Stimulated activated CD4-positive, alpha-beta T cell treated with anti-CD3 and anti-CD28 coated beads, Interleukin-2, amount 100 ng/mL, for 24 hours (primary cell): ENCODE data around the gene FHAD1.
A peak's percentile ranks its signal among the peaks of the same experiment; 100 is the strongest.
"Not testable (repeated sequence)": the region's sequence is repeated elsewhere in the genome, so short reads cannot be mapped to it uniquely, and the experiment has no call there.

ENCODE experiments used
- DNase-seq, 2 donors: peaks; one replicate each; pipeline ENCODE4 v3.0.0-alpha.2; 2020

The FHAD1 gene

DNA sequence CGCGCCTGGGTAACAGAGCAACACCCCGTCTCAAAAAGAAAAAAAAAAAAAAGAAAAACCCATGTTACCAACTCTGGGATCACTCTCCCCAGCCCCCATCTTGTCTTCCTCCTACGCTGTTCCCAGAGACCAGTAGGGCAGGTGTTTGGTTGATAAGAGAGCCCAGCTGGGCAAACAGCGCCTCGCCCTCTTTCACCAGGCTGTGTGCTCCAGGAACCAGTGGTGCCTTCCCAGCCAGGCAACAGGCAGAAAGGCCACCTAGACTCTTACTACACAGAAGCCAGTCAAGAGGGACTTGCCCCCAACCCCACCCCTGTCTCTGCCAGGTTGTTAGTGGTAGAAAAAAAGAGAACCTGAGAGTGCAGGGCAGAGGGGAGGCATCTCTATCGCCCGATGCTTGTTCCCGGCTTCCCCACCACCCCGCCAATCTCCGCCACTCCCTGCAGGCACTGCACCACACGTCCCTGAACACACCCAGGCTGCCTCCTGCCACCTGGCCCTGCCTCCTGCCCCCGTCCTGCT, 177.2 kb downstream of the FHAD1 start:
- no peak for DNase-seq

DNA sequence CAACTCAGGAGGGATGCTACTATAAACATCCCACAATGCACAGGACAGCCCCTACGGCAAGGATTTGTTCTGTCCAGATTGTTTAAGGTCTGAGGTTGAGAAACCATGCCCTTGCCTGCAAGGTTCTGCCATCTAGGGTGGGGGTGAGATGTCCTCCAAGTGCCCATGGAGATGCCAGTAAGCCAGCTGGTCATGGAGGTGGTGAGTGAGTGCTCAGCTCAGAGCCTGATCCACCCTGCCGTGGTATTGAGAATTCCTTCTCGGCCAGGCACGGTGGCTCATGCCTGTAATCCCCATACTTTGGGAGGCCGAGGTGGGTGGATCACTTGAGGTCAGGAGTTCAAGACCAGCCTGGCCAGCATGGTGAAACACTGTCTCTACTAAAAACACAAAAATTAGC, 178.0 kb downstream of the FHAD1 start:
- no peak for DNase-seq

DNA sequence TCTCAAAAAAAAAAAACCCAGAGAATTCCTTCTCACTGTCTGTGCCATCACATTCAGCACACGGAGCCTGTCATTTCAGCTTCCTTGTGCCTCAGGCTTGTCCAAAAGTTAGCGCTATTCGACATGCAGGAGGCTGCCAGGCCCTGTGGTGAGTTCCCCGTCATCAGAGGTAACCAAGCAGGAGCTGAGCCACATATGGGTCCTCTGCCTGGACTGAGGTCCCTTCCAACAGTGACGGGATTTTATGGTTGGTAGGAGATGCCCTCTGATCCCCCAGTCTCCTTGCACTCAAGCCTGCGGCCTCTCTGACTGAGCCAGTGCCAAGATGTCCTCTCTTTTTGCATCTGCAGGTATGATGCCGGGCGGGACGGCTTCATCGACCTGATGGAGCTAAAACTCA, 178.5 kb downstream of the FHAD1 start:
- DNase-seq = no peak

DNA sequence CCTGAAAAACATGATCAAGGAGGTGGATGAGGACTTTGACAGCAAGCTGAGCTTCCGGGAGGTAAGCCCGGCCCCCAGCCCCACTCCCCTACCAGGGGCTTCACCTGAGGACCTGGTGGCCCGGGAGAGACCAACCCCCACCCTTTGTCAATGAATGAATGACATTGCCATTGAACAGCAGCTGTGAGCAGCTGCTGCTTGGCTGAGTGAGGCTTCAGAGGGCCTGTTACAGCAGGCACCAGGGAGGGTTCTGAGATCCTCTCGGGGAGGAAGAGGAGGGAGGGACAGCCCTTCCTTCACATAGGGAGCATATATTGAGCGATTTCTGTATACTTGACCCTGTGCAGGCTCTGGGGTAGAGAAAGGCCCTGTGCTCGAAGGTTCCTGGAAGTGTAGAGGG, 178.9 kb downstream of the FHAD1 start:
- DNase-seq = no peak

DNA sequence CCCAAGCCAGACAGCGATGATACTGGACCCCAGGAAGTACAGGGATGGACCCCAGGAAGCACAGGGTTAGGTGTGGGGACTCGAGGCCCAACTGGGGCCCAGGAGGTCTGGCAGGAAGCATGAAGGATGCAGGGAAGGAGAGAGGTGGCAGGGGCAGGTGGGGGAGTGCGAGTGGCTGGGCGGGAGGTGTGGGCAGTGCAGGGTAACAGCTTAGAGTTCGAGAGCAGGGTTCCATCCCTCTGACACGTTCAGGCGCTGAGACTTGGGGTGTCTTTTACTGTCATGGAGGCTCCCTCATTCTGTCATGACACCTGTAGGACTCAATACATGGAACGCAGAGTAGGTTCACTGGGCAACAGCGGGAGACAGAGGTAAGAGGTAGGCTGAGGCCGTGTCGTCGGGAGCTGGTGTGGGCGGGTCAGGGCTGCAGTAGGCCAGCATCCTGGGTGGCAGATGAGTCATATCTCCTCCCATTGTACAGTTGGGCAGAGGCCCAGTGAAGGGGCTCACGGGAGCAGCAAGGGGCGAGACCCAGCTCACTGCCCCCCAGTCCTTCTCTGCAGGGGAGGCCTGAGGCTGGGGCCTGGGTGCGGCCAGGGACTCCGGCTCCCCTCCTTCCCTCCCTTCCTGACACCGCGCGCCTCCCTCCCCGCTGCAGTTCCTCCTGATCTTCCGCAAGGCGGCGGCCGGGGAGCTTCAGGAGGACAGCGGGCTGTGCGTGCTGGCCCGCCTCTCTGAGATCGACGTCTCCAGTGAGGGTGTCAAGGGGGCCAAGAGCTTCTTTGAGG, 179.7 kb downstream of the FHAD1 start:
- DNase-seq = no peak

DNA sequence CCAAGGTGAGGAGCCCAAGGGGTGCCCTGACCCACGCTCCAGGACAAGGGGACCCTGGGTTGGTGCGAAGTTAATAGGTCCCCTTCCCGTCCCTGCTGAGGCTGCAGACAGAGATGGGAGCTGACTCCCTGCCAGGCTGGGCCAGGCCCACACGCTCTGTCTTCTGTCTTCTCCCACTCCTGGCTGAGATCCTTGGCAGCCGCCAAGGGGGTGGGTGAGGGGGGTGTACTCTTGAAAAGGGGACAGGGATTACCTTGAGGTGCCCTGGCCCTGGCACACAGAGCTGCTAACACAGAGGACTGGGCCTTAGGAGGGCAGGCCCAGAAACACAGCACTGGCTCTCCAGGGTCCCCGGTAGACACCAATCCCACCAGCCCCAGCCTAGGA, 180.2 kb downstream of the FHAD1 start:
- no peak for DNase-seq

DNA sequence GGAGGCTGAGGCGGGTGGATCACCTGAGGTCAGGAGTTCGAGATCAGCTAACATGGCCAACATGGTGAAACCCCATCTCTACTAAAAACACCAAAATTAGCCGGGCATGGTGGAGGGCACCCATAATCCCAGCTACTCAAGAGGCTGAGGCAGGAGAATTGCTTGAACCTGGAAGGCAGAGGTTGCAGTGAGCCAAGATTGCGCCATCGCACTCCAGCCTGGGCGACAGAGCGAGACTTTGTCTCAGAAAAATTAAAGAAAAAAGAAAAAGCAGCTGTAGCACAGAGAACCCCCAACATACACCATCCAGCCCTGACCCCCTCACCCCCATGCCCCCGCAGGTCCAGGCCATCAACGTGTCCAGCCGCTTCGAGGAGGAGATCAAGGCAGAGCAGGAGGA, 181.2 kb downstream of the FHAD1 start:
- not testable (repeated sequence) for DNase-seq

DNA sequence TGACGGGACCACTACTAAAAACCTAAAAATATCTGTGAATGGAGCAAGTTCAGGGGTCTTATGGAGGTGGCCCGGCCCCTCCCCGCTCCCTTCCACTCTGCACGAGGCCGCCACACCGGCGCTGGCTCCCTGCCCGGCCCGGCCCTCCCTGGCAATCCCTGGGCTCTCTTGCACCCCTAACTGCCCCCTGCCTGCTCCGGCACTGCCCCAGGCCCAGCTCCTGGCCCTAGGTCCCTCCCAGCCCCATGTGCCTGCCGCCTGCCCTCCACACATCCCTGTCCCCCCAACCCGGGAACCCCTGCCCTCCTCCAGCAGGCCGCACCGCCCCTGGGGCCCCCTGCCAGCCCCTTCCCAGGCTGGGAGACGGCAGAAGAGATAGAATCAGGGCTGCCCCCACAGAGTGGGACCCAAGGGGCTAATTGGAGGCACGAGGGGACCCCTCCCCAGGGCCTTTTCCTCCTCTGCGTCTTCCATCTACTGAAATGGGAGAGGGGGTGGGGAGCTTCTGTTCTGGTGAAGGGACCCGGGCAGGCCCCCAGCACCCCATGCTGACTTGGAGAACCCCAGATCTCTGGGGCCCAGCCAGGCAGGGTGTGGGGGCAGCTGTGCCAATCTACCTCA, 181.9 kb downstream of the FHAD1 start:
- DNase-seq = no peak

DNA sequence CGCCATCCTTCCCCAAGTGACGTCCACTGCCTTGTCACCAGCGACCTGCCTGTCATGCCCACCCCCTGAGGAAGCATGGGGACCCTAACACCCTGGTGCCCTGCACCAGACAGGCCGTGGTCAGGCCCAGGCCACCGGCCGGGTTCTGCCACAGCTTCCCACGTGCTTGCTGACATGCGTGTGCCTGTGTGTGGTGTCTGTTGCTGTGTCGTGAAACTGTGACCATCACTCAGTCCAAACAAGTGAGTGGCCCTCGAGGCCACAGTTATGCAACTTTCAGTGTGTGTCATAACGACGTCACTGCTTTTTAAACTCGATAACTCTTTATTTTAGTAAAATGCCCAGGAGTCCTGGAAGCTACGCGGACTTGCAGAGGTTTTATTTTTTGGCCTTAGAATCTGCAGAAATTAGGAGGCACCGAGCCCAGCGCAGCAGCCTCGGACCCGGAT, 182.7 kb downstream of the FHAD1 start:
- DNase-seq = no peak

DNA sequence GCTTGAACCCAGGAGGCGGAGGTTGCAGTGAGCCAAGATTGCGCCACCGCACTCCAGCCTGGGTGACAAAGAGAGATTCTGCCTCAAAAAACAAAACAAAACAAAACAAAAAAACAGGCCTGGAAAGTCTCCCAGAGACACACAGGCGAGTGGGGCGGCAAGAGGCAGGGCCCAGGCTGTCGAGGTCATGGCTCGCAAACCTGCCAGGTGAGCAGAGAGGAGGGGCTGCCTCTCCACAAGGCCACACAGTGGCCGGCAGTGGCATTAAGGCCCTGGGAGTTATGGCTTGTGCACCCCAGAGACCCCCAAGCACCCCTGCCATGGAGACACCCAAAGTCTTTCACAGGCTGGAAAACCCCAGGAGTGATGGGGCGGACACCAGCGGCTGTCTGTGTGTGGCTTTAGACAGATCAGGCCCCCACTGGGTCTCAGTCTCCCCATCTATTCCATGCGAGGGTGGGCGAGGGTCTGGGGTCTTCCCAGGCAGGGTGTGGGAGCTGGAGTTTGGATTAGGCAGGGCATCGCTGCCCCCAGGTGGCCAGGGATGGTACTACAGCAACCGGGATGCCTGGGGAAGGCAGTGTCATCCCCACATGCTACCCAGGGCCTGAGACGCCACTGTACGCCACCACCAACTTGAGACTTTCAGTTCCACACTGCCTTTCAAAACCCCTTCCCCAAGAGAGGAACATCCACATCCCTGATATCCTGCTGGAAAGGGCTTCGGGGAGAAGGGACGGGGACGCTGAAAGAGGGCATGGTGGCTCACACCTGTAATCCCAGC, 184.0 kb downstream of the FHAD1 start:
- DNase-seq = peak; percentile 82 to 87

DNA sequence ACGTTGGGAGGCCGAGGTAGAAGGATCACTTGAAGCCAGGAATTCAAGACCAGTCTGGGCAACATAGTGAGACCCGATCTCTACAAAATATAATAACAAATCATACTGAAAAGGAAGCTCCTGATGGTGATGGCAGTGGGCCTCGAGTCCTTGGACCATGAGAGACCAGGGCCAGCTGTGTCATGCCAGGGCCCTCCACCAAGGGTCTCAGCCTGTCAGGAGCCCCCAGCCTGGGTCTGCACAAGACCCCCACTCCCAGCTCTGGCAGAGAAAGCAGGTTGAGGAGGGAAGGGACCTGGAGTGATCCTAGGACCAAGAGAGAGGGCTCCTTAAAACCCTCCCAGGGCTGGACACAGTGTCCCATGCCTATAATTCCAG, 184.5 kb downstream of the FHAD1 start:
- no peak for DNase-seq

DNA sequence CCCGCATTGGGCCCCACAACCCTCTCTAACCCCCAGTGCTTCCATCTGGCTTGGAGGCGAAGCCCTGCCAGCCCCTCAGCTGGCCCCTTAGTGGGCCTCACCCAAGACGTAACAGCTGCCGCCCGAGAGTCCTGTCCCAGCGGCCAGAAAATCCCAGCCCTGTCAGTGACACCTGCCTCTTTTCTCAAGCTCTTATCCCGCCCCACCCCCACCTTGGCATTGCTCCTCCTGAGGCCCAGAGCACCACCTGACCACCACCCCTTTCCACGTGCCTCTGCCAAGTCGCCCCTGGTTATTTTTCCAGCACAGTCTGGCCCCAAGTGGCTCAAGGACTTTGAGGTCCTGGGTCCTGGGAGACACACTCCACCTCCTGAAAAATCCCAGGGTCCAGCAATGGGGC, 185.3 kb downstream of the FHAD1 start:
- DNase-seq = no peak

DNA sequence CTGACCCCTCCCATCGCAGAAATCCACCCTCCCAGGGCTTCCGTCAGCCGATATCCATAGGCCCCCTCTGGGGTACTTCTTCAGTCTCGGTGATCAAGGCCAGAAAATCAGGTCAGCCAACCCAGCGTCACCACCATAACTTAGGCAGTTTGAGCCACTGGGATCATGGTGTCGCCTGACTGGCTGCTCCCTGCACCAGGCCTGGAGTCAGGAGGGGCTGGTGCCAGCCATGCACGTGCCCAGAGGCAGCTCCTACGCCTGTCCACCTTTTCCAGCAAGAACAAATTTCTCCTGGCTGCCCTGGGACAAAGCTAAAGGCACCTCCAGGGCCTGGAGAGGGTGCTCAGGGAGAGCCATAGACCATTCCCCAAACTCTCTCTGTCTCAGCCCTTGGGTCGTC, 186.4 kb downstream of the FHAD1 start:
- DNase-seq = no peak

DNA sequence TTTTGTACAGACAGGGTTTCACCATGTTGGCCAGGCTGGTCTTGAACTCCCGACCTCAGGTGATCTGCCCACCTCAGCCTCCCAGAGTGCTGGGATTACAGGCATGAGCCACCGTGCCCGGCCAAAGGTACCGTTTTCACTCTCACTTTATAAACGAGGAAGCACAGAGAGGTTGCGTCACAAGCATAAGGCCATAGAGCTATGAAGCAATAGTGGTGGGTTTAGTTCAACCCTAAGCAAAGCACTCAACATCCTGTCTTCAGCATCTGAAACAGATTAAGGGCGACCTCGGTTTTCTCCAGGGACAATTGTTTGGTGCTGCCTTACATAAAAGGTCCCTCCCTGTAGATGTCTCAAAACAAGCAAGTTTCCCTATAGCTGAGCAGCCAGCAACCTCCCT, 187.7 kb downstream of the FHAD1 start:
- not testable (repeated sequence) for DNase-seq

DNA sequence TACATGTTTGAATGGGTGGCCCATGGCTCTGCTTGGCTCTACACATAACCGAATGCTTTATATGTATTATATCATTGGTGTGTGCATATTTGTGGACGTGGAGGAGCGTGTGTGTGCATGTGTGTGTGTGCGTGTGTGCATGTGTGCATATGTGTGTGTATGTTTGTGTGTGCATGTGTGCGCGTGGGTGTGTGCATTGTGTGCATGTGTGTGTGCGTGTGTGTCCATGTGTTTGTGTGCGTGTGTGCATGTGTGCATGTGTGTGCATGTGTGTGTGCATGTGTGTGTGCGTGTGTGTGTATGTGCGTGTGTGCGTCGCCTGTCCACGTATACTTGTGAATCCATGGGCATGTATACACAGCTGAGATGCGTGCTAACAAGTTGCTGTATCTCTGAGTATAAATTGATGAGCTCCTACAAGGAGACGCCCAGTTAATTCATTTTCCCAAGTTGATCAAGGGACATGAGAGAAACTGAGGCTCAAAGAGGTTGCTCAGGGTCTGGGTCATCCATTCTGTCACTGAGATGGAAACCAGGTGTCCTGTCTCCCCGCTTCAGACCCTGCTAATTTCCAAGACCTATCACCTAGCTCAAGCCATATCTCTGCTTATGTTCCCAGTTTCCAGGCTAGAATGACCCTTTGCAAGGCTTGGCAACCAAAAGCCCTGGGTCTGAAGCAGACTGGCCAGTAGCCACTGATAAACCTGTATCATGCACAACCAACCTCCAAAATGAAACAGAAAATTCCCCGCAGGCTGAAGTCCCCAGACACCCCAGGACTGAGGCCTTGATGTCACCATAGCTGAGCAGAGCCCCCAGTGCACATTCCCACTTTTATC, 188.4 kb downstream of the FHAD1 start:
- no peak for DNase-seq

DNA sequence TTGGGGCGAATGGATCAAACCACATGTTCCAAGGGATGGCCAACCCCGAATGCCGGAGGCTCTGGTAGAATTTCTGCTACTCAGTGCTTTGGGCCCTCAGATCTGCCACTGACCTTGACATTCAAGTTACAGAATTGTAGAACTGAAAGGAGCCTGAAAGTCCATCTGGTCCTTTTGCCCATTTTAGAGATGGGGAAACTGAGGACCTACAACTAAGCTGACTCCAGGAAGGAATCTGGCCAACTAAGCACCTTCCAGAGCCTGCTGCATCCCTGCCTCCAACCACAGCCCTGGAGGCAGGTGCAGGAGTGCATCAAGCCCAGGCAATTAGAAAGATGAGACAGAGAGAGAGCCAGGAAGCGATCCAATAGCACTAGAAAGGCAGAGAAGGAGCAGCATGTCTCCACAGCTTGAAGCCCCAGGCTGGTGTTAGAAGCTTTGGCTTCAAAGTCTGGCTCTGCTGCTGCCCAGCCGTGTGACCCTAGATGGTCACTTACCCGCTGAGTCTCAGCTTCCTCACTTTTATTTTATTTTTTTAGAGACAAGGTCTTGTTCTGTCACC, 189.9 kb downstream of the FHAD1 start:
- no peak for DNase-seq

DNA sequence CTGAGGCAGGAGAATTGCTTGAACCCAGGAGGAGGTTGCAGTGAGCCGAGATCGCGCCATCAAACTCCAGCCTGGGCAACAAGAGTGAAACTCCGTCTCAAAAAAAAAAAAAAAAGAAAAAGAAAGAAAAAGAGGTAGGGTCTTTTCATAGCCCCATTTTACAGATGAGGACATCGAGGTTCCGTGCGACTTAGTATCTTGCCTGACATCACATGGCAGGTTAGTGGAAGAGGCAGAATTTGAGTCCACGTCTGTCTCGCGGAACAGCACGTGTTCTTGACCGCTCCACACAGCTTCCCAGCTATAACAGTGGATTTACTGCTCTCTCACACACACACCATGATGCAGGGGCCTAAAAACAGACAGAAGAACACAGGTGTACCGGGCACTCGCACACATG, 192.3 kb downstream of the FHAD1 start:
- no peak for DNase-seq

DNA sequence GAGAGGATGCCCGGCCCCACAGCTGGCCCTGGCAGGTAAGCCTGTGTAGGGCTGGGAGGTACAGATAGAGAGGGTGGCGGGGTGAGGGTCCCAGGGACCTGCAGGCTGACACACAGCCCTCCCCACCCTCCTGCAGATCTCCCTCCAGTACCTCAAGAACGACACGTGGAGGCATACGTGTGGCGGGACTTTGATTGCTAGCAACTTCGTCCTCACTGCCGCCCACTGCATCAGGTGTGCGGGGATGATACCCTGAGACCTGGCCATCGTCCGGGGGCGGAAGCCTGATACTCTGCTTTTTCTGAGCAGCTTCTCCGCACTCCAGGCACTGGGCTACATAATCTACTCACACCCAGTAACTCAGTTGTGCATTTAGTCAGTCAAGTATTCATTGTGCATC, 193.3 kb downstream of the FHAD1 start:
- DNase-seq = no peak

DNA sequence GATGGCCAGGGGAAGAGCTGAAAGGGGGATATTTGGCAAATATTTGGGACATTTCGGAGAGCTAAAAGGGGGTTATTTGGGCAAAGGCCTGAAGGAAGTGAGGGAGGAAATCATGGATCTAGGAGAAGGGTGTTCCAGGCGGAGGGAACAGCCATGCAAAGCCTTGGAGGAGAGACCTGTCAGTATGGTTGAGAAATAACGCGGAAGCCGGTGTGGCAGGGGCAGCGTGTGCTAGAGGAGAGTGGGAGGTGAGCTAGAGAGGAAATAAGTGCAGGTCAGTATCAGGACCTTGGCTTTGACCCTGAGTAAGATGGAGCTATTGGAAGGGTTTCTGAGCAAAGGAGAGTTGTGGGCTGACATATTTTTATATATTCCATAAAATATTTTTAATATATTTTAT, 194.2 kb downstream of the FHAD1 start:
- no peak for DNase-seq

DNA sequence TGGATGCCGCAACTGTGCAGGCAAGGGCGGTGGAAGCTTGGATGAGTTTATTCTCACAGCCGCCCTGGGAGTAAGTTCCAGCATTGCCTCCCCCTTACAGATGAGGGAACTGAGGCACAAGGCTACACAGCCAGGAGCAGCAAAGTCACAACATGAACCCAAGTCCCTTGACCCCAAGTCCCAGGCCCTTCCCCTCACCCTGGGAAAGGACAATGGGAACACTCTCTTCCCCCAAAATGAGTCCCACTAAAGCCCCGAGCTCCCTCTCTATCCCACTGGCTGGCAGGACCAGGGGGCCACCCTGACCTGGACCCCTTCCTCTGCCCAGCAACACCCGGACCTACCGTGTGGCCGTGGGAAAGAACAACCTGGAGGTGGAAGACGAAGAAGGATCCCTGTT, 195.1 kb downstream of the FHAD1 start:
- no peak for DNase-seq

DNA sequence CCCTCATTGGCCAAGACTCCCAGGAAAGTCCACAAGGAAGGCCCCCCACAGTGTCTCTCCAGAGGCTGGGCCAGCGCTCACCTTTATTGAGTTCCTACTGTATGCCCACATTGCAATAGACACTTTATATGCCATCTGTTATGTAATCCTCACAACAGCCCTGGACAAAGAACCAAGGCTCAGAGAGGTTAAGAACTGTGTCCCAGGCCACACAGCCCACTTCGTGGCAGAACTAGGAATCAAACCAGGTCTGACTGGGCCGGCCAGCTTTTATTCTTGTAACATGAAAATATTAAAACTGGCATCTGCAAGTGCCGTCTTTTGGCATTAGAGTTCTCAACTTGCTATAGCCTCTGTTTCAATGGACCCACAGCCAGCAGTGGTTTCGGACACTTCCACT, 195.7 kb downstream of the FHAD1 start:
- no peak for DNase-seq

DNA sequence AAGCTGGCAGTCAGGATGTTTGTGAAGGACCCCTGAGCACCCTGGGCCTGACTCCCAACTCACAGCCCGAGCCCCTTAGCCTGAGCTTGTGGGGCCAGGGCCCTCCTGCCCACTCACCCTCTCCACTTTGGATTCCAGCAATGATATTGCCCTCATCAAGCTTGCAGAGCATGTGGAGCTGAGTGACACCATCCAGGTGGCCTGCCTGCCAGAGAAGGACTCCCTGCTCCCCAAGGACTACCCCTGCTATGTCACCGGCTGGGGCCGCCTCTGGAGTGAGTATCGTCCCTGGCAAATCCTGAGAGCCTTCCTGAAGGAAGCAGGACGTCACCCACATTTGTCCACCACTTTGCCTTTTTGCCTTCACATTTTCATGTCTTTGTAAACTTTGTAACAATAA, 196.3 kb downstream of the FHAD1 start:
- no peak for DNase-seq
